ENCODE data around the gene CDH4.

Gene CDH4

GRCh38 chr20:61799928-61800327 lies 547.9 kb downstream of the CDH4 start:
- TF ChIP-seq YY1 (IDR thresholded peaks at IDR 0.05; ENCODE audit: low read depth) (no peak), TAF1 (IDR thresholded peaks at IDR 0.05; ENCODE audit: low read depth) (no peak), REST (IDR thresholded peaks at IDR 0.05; ENCODE audit: low read depth) (no peak), EP300 (IDR thresholded peaks at IDR 0.05; ENCODE audit: borderline replicate concordance) (no peak), NFIC (IDR thresholded peaks at IDR 0.05) (no peak), CREB1 (IDR thresholded peaks at IDR 0.05; ENCODE audit: low read depth) (no peak), USF1 (IDR thresholded peaks at IDR 0.05) (no peak), EGR1 (IDR thresholded peaks at IDR 0.05) (no peak)

- no peak for TF ChIP-seq TAF1 (IDR thresholded peaks at IDR 0.05; ENCODE audit: low read depth)
- TF ChIP-seq FOXM1 (IDR thresholded peaks at IDR 0.05; ENCODE audit: borderline replicate concordance, low read depth): no peak
- no peak for TF ChIP-seq EP300 (IDR thresholded peaks at IDR 0.05; ENCODE audit: borderline replicate concordance)
- no peak for TF ChIP-seq TEAD4 (IDR thresholded peaks at IDR 0.05)
- no peak for TF ChIP-seq EGR1 (IDR thresholded peaks at IDR 0.05)
- TF ChIP-seq TCF12 (IDR thresholded peaks at IDR 0.05; ENCODE audit: low read depth): no peak
- no peak for TF ChIP-seq USF1 (IDR thresholded peaks at IDR 0.05)
- no peak for TF ChIP-seq YY1 (IDR thresholded peaks at IDR 0.05; ENCODE audit: low read depth)
- TF ChIP-seq NFIC (IDR thresholded peaks at IDR 0.05): no peak
- TF ChIP-seq MAX (IDR thresholded peaks at IDR 0.05): no peak
- TF ChIP-seq ZBTB7A (IDR thresholded peaks at IDR 0.05; ENCODE audit: low read depth): no peak
Measured at GRCh38 chr20:61800359-61801064, 548.5 kb downstream of the CDH4 start.

- TF ChIP-seq TEAD4 (IDR thresholded peaks at IDR 0.05) (no peak), CEBPB (IDR thresholded peaks at IDR 0.05) (no peak), TCF12 (IDR thresholded peaks at IDR 0.05; ENCODE audit: low read depth) (no peak), RAD21 (IDR thresholded peaks at IDR 0.05; ENCODE audit: low read depth) (no peak), TAF1 (IDR thresholded peaks at IDR 0.05; ENCODE audit: low read depth) (no peak), EGR1 (IDR thresholded peaks at IDR 0.05) (no peak), REST (IDR thresholded peaks at IDR 0.05; ENCODE audit: low read depth) (no peak), CREB1 (IDR thresholded peaks at IDR 0.05; ENCODE audit: low read depth) (no peak), EP300 (IDR thresholded peaks at IDR 0.05; ENCODE audit: borderline replicate concordance) (no peak)
Measured at GRCh38 chr20:61801065-61801360, 549.0 kb downstream of the CDH4 start.

- TF ChIP-seq FOXM1 (IDR thresholded peaks at IDR 0.05; ENCODE audit: borderline replicate concordance, low read depth): no peak
- no peak for TF ChIP-seq EP300 (IDR thresholded peaks at IDR 0.05; ENCODE audit: borderline replicate concordance)
- TF ChIP-seq YY1 (IDR thresholded peaks at IDR 0.05; ENCODE audit: low read depth): no peak
- TF ChIP-seq CEBPB (IDR thresholded peaks at IDR 0.05): no peak
- TF ChIP-seq CREB1 (IDR thresholded peaks at IDR 0.05; ENCODE audit: low read depth): no peak
- no peak for TF ChIP-seq NFIC (IDR thresholded peaks at IDR 0.05)
- no peak for TF ChIP-seq EGR1 (IDR thresholded peaks at IDR 0.05)
- no peak for TF ChIP-seq TAF1 (IDR thresholded peaks at IDR 0.05; ENCODE audit: low read depth)
- TF ChIP-seq TCF12 (IDR thresholded peaks at IDR 0.05; ENCODE audit: low read depth): no peak
- no peak for TF ChIP-seq REST (IDR thresholded peaks at IDR 0.05; ENCODE audit: low read depth)
- TF ChIP-seq MAX (IDR thresholded peaks at IDR 0.05): no peak
- TF ChIP-seq USF1 (IDR thresholded peaks at IDR 0.05): no peak
- TF ChIP-seq TEAD4 (IDR thresholded peaks at IDR 0.05): no peak
- TF ChIP-seq RAD21 (IDR thresholded peaks at IDR 0.05; ENCODE audit: low read depth): no peak
- no peak for TF ChIP-seq ZBTB7A (IDR thresholded peaks at IDR 0.05; ENCODE audit: low read depth)
Measured at GRCh38 chr20:61801428-61801827, 549.4 kb downstream of the CDH4 start.

Measured in Ishikawa (cell line).